ENCODE results near the gene ARSG. TPM values are rescaled to one million over a fixed set of nuclear protein-coding genes. Genes with fewer than 3 reads are reported as not detected.
"Not testable (repeated sequence)": the region's sequence is repeated elsewhere in the genome, so short reads cannot be mapped to it uniquely, and the experiment has no call there.

The ARSG gene
- total RNA-seq, 3 donors from 2014 or later, result 9.3 to 14.8 (median 9.5) TPM

- no peaks in the 10 kb centered on the region for H3K4me1 ChIP-seq
- peak overlapping the region; percentile 97 for H3K27ac ChIP-seq
- H3K36me3 ChIP-seq, result no peaks in the 10 kb centered on the region
- no peaks in the 10 kb centered on the region for H3K27me3 ChIP-seq
- no peaks in the 10 kb centered on the region for H3K9me3 ChIP-seq
- H3K4me3 ChIP-seq, result peak overlapping the region in 2 of 3 donors; percentile 86 to 95
- no peak for DNase-seq (ENCODE audit: low spot score in 2 of 2)
- intact Hi-C loops (cut with DNase I; ENCODE audit: low total_unique reads), result no loop called here
- TF ChIP-seq POLR2AphosphoS5 (IDR thresholded peaks at IDR 0.05), result no peak
- no peak for TF ChIP-seq POLR2A (IDR thresholded peaks at IDR 0.05)
- no peak for TF ChIP-seq CTCF (IDR thresholded peaks at IDR 0.05)
Observed at GRCh38 chr17:68248891-68249290, 42.4 kb upstream of the ARSG start.

DNA sequence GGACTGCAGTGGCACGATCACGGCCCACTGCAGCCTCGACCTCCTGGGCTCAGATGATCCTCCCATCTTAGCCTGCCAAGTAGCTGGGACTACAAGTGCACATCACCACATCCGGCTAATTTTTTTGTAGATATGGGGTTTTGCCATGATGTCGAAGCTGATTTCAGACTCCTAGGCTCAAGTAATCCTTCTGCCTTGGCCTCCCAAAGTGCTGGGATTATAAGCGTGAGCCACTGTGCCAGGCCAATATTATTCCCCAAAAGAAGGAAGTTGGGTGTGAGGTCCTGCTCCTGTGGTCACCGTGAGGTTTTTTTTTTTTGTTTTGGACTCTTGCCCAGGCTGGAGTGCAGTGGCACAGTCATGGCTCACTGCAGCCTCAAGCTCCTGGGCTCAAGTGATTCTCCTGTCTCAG lies 41.9 kb upstream of the ARSG start:
- Histone ChIP-seq H3K4me1 (no peaks in the 10 kb centered on the region), H3K36me3 (no peaks in the 10 kb centered on the region), H3K4me3 (no peak overlapping the region), H3K27me3 (no peaks in the 10 kb centered on the region), H3K9me3 (no peaks in the 10 kb centered on the region), H3K27ac (no peak overlapping the region)
- TF ChIP-seq POLR2A (IDR thresholded peaks at IDR 0.05), result no peak
- TF ChIP-seq POLR2AphosphoS5 (IDR thresholded peaks at IDR 0.05), result no peak
- no peak for TF ChIP-seq CTCF (IDR thresholded peaks at IDR 0.05)
- intact Hi-C loops (cut with DNase I; ENCODE audit: low total_unique reads), result no loop called here
- DNase-seq (ENCODE audit: low spot score in 2 of 2), result peak in 1 of 2 donors; percentile 16

- H3K4me1 ChIP-seq; H3K27ac ChIP-seq; H3K9me3 ChIP-seq; H3K4me3 ChIP-seq; H3K27me3 ChIP-seq; intact Hi-C loops (cut with DNase I; ENCODE audit: low total_unique reads); DNase-seq (ENCODE audit: low spot score in 2 of 2); H3K36me3 ChIP-seq: not testable (repeated sequence)
Observed at GRCh38 chr17:68253426-68253825, 37.9 kb upstream of the ARSG start.

- DNase-seq (ENCODE audit: low spot score in 2 of 2), result no peak
- no peak overlapping the region for H3K4me3 ChIP-seq
- no peaks in the 10 kb centered on the region for H3K27me3 ChIP-seq
- no peak overlapping the region for H3K27ac ChIP-seq
- TF ChIP-seq POLR2A (IDR thresholded peaks at IDR 0.05), result no peak
- no peak for TF ChIP-seq POLR2AphosphoS5 (IDR thresholded peaks at IDR 0.05)
- TF ChIP-seq CTCF (IDR thresholded peaks at IDR 0.05), result no peak
- no peaks in the 10 kb centered on the region for H3K4me1 ChIP-seq
- H3K36me3 ChIP-seq, result no peaks in the 10 kb centered on the region
- intact Hi-C loops (cut with DNase I; ENCODE audit: low total_unique reads), result no loop called here
- H3K9me3 ChIP-seq, result no peaks in the 10 kb centered on the region
Observed at GRCh38 chr17:68255151-68255550, 36.1 kb upstream of the ARSG start.

DNA sequence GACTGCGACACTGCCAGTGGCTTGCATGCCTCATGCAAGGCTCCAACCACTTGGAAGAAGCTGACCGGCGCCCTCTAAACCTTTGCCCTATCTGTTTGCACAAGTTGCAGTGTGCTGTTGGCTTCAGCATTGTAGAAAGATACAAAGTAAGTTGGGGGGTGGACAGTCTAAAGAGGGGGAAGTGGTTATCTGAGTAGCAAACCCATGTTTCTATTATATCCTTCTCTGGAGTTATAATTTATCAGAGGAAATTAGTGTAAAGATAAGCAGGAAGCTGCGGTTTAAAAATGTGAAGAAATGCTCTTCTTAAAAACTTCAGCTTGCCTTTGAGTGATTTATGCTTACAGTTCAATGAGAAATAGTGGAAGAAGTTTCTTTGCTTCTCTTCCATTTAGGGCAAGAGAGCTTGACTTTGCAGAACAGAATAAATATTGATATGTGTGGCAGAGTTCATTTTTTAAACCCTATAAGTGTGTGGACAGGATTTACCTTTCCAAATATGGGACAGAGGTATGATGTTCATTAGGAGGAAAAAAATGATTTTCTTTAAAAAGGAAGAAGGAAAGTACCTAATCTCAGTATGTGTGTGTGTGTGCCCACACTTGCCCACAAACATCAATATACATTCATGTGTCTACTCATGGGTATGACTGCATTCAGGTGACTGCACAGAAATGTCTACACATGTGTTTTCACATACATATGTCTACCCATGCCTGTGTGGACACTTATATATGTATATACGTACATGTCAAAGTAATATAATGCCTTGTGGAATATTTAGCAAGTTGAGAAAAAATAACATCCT lies 35.4 kb upstream of the ARSG start:
- no peak overlapping the region for H3K4me3 ChIP-seq
- H3K27ac ChIP-seq, result no peak overlapping the region
- no peaks in the 10 kb centered on the region for H3K4me1 ChIP-seq
- DNase-seq (ENCODE audit: low spot score in 2 of 2), result no peak
- no peaks in the 10 kb centered on the region for H3K36me3 ChIP-seq
- H3K27me3 ChIP-seq, result no peaks in the 10 kb centered on the region
- intact Hi-C loops (cut with DNase I; ENCODE audit: low total_unique reads), result no loop called here
- TF ChIP-seq POLR2AphosphoS5 (IDR thresholded peaks at IDR 0.05), result no peak
- TF ChIP-seq CTCF (IDR thresholded peaks at IDR 0.05), result no peak
- no peak for TF ChIP-seq POLR2A (IDR thresholded peaks at IDR 0.05)
- H3K9me3 ChIP-seq, result no peaks in the 10 kb centered on the region

GRCh38 chr17:68256701-68257100 lies 34.6 kb upstream of the ARSG start:
- H3K36me3 ChIP-seq; H3K4me1 ChIP-seq; H3K27me3 ChIP-seq; intact Hi-C loops (cut with DNase I; ENCODE audit: low total_unique reads); H3K4me3 ChIP-seq; DNase-seq (ENCODE audit: low spot score in 2 of 2); H3K27ac ChIP-seq; H3K9me3 ChIP-seq: not testable (repeated sequence)
